Endothelial cell of umbilical vein (primary cell): Measurements from ENCODE around the gene SMIM24.

Experiments used
- CTCF ChIP-seq, 2 donors: IDR thresholded peaks; 1 replicate in 1 of 2; 2 replicates in 1 of 2; pipeline ENCODE4 v1.5.1; 2011; ENCODE audit warnings: low read length in 2 of 2, mild to moderate bottlenecking in 2 of 2, moderate library complexity in 2 of 2, control low read depth in 1 of 2, inconsistent platforms in 1 of 2, low read depth in 1 of 2; ENCODE audit not compliant: insufficient read depth in 1 of 2; ENCODE audit errors: extremely low read depth in 1 of 2
- EZH2 ChIP-seq: IDR thresholded peaks from 2 replicates; pipeline ENCODE4 v1.6.1; 2012; ENCODE audit warnings: borderline replicate concordance, low read depth, mild to moderate bottlenecking, moderate library complexity, low read length, inconsistent platforms; ENCODE audit not compliant: severe bottlenecking
- FOS ChIP-seq: IDR thresholded peaks from 2 replicates; pipeline ENCODE4 v1.6.1; 2011; ENCODE audit warnings: mild to moderate bottlenecking, low read length, moderate library complexity, borderline replicate concordance; ENCODE audit not compliant: insufficient read depth
- GATA2 ChIP-seq: IDR thresholded peaks from 2 replicates; pipeline ENCODE4 v1.7.0; 2011; ENCODE audit warnings: low read depth, mild to moderate bottlenecking, moderate library complexity, mixed read lengths, low read length; ENCODE audit not compliant: insufficient read length, insufficient read depth
- JUN ChIP-seq: IDR thresholded peaks from 2 replicates; pipeline ENCODE4 v1.6.1; 2011; ENCODE audit warnings: borderline replicate concordance, low read depth; ENCODE audit not compliant: insufficient read length, insufficient read depth
- MAX ChIP-seq: IDR thresholded peaks from 2 replicates; pipeline ENCODE4 v1.6.1; 2011; ENCODE audit not compliant: insufficient read depth, insufficient read length
- POLR2A ChIP-seq: IDR thresholded peaks from 2 replicates; pipeline ENCODE4 v1.6.1; 2012; ENCODE audit warnings: low read depth, mild to moderate bottlenecking, control low read depth, low read length

- TF ChIP-seq CTCF (IDR thresholded peaks at IDR 0.05; ENCODE audit: extremely low read depth in 1 of 2, insufficient read depth in 1 of 2, low read depth in 1 of 2, low read length in 2 of 2) (no peak), POLR2A (no peak), JUN (no peak), MAX (no peak), GATA2 (no peak), FOS (no peak), EZH2 (no peak)
Observed at GRCh38 chr19:3482507-3483225, 2.3 kb upstream of the SMIM24 start.
